Transverse colon (tissue), 4 donors: ENCODE data around the gene NAT16. TPM values are rescaled to one million over a fixed set of nuclear protein-coding genes. Genes with fewer than 3 reads are reported as not detected.

ENCODE experiments used
- DNase-seq: peaks from one replicate; pipeline ENCODE4 v3.0.0-alpha.2; 2019
- H3K27ac ChIP-seq, 4 donors: fragments of 200-600 bp; sonication (generic); 2 replicates each; pipeline ENCODE4 v1.5.1; 2016 to 2018; ENCODE audit warnings: inconsistent platforms in 4 of 4
- H3K27me3 ChIP-seq: fragments of 200-600 bp; sonication (generic); 2 replicates; pipeline ENCODE4 v1.5.1; 2017; ENCODE audit warnings: inconsistent platforms
- H3K36me3 ChIP-seq, 4 donors: fragments of 200-600 bp; sonication (generic); 2 replicates each; pipeline ENCODE4 v1.5.1; 2017 to 2019; ENCODE audit warnings: inconsistent platforms in 4 of 4
- H3K4me1 ChIP-seq, 4 donors: fragments of 200-600 bp; sonication (generic); 2 replicates each; pipeline ENCODE4 v1.5.1; 2017 to 2020; ENCODE audit warnings: inconsistent platforms in 4 of 4
- H3K4me3 ChIP-seq, 4 donors: fragments of 200-600 bp; sonication (generic); 1 replicate in 1 of 4; 2 replicates in 3 of 4; pipeline versions ENCODE4 v1.5.1 to v1.6.1; 2017 to 2019; ENCODE audit warnings: inconsistent platforms in 4 of 4
- H3K9me3 ChIP-seq, 2 donors: fragments of 200-600 bp; sonication (generic); 2 replicates each; pipeline ENCODE4 v1.5.1; 2017 to 2019; ENCODE audit warnings: inconsistent platforms in 2 of 2
- CTCF ChIP-seq, 5 experiments: fragments of 200-600 bp in 3 of 5; fragments of 450-650 bp in 2 of 5; sonication (generic) in 3 of 5; IDR thresholded peaks; 1 replicate in 2 of 5; 2 replicates in 3 of 5; pipeline ENCODE4 v1.5.1; 2016 to 2017; ENCODE audit warnings: antibody characterized with exemption in 5 of 5, inconsistent platforms in 3 of 5, mild to moderate bottlenecking in 2 of 5, moderate library complexity in 1 of 5
- EP300 ChIP-seq: sonication (generic); formaldehyde crosslinking; IDR thresholded peaks from one replicate; pipeline ENCODE4 v1.6.1; 2017; ENCODE audit warnings: antibody characterized with exemption, low read depth
- POLR2A ChIP-seq: fragments of 450-650 bp; IDR thresholded peaks from one replicate; pipeline ENCODE4 v1.6.1; 2016; ENCODE audit warnings: antibody characterized with exemption, mild to moderate bottlenecking, moderate library complexity
- POLR2AphosphoS5 ChIP-seq, 3 donors: sonication (generic); formaldehyde crosslinking; IDR thresholded peaks; one replicate each; pipeline ENCODE4 v1.6.1; 2016; ENCODE audit warnings: antibody characterized with exemption in 3 of 3
- WGBS, 2 donors: methylation state at CpG; one replicate each; pipeline ENCODE4 v1.1.5; 2018; ENCODE audit warnings: low coverage in 1 of 2; 5-methylcytosine and 5-hydroxymethylcytosine counted together
- in situ Hi-C, 4 donors: fragments of 200-750 bp; cut with MboI; loops; one replicate each; pipeline versions ENCODE4 v1.15.0 to v1.15.1; 2017; ENCODE audit warnings: low sequenced_read_pairs in 3 of 4, low pct_ligation_motif_present in 1 of 4, low pct_unique_long_range_greater_than_20kb in 1 of 4
- intact Hi-C: fragments of 100-400 bp; cut with DNase I; formaldehyde crosslinking; loops from one replicate; pipeline ENCODE4 v1.15.1; 2023; ENCODE audit warnings: low total_unique reads
- total RNA-seq, 4 donors: library from RNA; depleted of rRNA; stranded (reverse); fragments of >200 nt; gene quantifications; one replicate each; pipeline ENCODE4 v1.1.0, GENCODE V29; 2016

Gene NAT16
- total RNA-seq, 4 donors from 2014 or later = not detected

GRCh38 chr7:101154693-101155102 is 25.4 kb downstream of the NAT16 start:
- Histone ChIP-seq H3K4me3 (peak overlapping the region; percentile 59 to 96 (median 88)), H3K4me1 (peaks cover 5 to 16% (median 10%) of the 10 kb centered on the region in 4 donors), H3K27me3 (no peaks in the 10 kb centered on the region), H3K9me3 (no peaks in the 10 kb centered on the region), H3K36me3 (peaks cover 0 to 8% (median 3%) of the 10 kb centered on the region in 4 donors), H3K27ac (peak overlapping the region; percentile 66 to 85 (median 78))
- in situ Hi-C loops (no loop called here), intact Hi-C loops (no loop called here)
- peak; percentile 54 for DNase-seq
- WGBS, 2 donors = 0% methylated on average over 17 of the region's 34 CpGs; no CpG with 5 or more reads in 1 of the 2 donors
- TF ChIP-seq CTCF (IDR thresholded peaks at IDR 0.05) = no peak
- no peak for TF ChIP-seq POLR2A
- no peak for TF ChIP-seq POLR2AphosphoS5 (IDR thresholded peaks at IDR 0.05)
- no peak for TF ChIP-seq EP300

GRCh38 chr7:101153969-101154692 is 26.0 kb downstream of the NAT16 start, which contains the start of gene AP1S1:
Gene AP1S1 (plus strand): TSS chr7:101154476. CDS start chr7:101154515, 39 bp downstream.
- Histone ChIP-seq H3K27ac (peak within 1 kb of the TSS; percentile 66 to 85 (median 78)), H3K4me1 (peaks cover 5 to 16% (median 10%) of the 10 kb centered on the region in 4 donors), H3K36me3 (peaks cover 0 to 8% (median 0%) of the 10 kb centered on the region in 4 donors), H3K9me3 (no peaks in the 10 kb centered on the region), H3K4me3 (peak within 1 kb of the TSS; percentile 59 to 96 (median 88)), H3K27me3 (no peaks in the 10 kb centered on the region)
- peak; percentile 96 for DNase-seq
- TF ChIP-seq EP300 (no peak), CTCF (IDR thresholded peaks at IDR 0.05) (no peak), POLR2AphosphoS5 (IDR thresholded peaks at IDR 0.05) (peak; percentile 45 to 88 (median 51)), POLR2A (peak; percentile 37)
- in situ Hi-C loops = no loop called here
- intact Hi-C loops = no loop called here
- WGBS, 2 donors = 4 to 36% methylated on average over 5 to 44 of the region's 51 CpGs

GRCh38 chr7:101151908-101152651 is 28.0 kb downstream of the NAT16 start:
- intact Hi-C loops (no loop called here), in situ Hi-C loops (no loop called here)
- Histone ChIP-seq H3K4me3 (no peak overlapping the region), H3K4me1 (peaks cover 5 to 16% (median 9%) of the 10 kb centered on the region in 4 donors), H3K27me3 (no peaks in the 10 kb centered on the region), H3K36me3 (no peaks in the 10 kb centered on the region), H3K9me3 (no peaks in the 10 kb centered on the region), H3K27ac (no peak overlapping the region)
- DNase-seq = no peak
- 60 to 73% methylated on average over 1 to 2 of the region's 2 CpGs for WGBS, 2 donors
- TF ChIP-seq POLR2AphosphoS5 (IDR thresholded peaks at IDR 0.05) (no peak), EP300 (no peak), CTCF (IDR thresholded peaks at IDR 0.05) (no peak)

GRCh38 chr7:101140746-101141382 is 39.2 kb downstream of the NAT16 start:
- in situ Hi-C loops = loop anchor here in 2 of 4 donors (10.0 to 25.0 kb wide), 4 partner anchors 54 to 246 kb away; partner anchors contain the start of gene ACHE (in 1 of the 2)
- no peak for DNase-seq
- 81% methylated on average over 4 of the region's 4 CpGs; no CpG with 5 or more reads in 1 of the 2 donors for WGBS, 2 donors
- peaks cover 7 to 31% (median 15%) of the 10 kb centered on the region in 4 donors for H3K4me1 ChIP-seq
- intact Hi-C loops = loop anchor here (5.0 kb wide), 1 partner anchor 141 kb away; no protein-coding TSS in a partner anchor
- H3K27me3 ChIP-seq = peaks cover 7% of the 10 kb centered on the region
- no peak overlapping the region for H3K4me3 ChIP-seq
- TF ChIP-seq POLR2A = no peak
- no peak for TF ChIP-seq EP300
- TF ChIP-seq CTCF (IDR thresholded peaks at IDR 0.05) = no peak
- TF ChIP-seq POLR2AphosphoS5 (IDR thresholded peaks at IDR 0.05) = no peak
- H3K36me3 ChIP-seq = no peaks in the 10 kb centered on the region
- no peak overlapping the region for H3K27ac ChIP-seq
- no peaks in the 10 kb centered on the region for H3K9me3 ChIP-seq
